ENCODE results near the gene CEACAM16.

CEACAM16 gene

DNA sequence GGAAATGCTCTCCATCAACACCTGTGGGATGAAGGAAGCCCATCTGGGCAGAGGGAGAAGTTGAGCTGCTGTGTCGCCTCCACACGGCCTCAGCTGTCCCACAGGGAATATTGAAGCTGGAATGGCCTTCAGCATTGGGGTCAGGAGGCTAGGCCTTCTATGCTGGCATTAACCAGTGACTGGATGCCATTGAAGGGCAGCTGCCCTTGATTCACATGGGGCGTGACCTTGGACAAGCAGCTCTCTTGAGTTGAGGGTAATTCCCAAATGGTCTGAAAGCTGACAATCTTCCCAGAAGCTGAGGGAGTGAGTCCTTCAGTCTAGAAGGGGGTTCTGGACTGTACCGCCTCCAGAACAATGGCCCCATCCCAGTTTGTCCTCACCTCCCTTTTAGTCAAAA, 56.3 kb downstream of the CEACAM16 start:
- Mint-ChIP-seq H3K27me3 (ENCODE audit: low read depth) (no peaks in the 10 kb centered on the region), H3K36me3 (ENCODE audit: low read depth) (peaks cover 67% of the 10 kb centered on the region), H3K4me3 (peak overlapping the region; percentile 92), H3K9me3 (no peaks in the 10 kb centered on the region), H3K4me1 (ENCODE audit: low read depth) (peaks cover 36% of the 10 kb centered on the region), H3K27ac (peak overlapping the region; percentile 94)
- no peak for DNase-seq (ENCODE audit: low spot score)

DNA sequence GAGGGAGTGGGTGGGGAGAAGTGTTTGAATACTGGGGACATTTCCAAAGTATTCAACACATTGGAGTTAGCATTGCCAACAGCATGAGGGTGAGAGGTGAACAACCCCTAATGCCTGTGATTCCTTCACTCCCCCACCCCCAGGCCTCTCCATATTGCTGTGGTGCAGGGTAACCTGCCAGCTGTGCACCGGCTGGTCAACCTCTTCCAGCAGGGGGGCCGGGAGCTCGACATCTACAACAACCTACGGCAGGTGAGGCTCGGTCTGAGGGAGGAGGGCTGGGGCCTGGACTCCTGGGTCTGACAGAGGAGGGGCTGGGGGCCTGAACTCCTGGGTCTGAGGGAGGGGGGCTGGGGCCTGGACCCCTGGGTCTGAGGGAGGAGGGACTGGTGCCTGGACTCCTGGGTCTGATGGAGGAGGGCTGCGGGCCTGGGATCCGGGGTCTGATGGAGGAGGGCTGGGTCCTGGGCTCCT, 57.2 kb downstream of the CEACAM16 start:
- peak overlapping the region; percentile 26 for H3K4me3 Mint-ChIP-seq

DNA sequence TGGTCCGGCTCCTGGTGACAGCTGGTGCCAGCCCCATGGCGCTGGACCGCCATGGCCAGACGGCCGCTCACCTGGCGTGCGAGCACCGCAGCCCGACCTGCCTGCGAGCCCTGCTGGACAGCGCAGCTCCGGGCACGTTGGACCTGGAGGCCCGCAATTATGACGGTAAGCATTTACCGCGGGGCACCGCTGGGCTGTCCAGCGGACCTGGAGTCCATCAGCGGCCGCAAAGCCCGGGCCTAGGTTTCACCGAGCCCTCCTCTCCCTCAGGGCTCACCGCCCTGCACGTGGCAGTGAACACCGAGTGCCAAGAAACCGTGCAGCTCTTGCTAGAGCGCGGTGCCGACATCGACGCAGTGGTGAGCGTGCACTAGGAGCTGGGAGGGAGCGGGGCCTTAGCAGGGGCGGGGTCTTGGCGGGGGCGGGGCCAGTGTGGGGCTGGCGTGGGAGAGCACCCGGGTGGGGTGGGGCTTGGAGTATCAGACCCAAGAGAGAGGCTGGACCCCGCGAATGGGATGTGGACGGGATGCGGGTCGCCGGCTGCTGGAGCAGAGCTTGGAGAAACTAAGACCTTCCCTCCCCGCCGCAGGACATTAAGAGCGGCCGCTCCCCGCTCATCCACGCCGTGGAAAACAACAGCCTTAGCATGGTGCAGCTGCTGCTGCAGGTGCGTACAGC, 58.2 kb downstream of the CEACAM16 start:
- no peaks in the 10 kb centered on the region for H3K27me3 Mint-ChIP-seq (ENCODE audit: low read depth)
- H3K9me3 Mint-ChIP-seq = no peaks in the 10 kb centered on the region
- peaks cover 25% of the 10 kb centered on the region for H3K4me1 Mint-ChIP-seq (ENCODE audit: low read depth)
- no peak overlapping the region for H3K4me3 Mint-ChIP-seq
- peaks cover 54% of the 10 kb centered on the region for H3K36me3 Mint-ChIP-seq (ENCODE audit: low read depth)
- DNase-seq (ENCODE audit: low spot score) = no peak
- H3K27ac Mint-ChIP-seq = no peak overlapping the region

More for the DNA sequence above, 57.2 kb downstream of the CEACAM16 start:
- DNase-seq (ENCODE audit: low spot score) = no peak
- no peaks in the 10 kb centered on the region for H3K27me3 Mint-ChIP-seq (ENCODE audit: low read depth)
- H3K27ac Mint-ChIP-seq = peak overlapping the region; percentile 71
- peaks cover 65% of the 10 kb centered on the region for H3K36me3 Mint-ChIP-seq (ENCODE audit: low read depth)
- H3K9me3 Mint-ChIP-seq = no peaks in the 10 kb centered on the region
- H3K4me1 Mint-ChIP-seq (ENCODE audit: low read depth) = peaks cover 33% of the 10 kb centered on the region

DNA sequence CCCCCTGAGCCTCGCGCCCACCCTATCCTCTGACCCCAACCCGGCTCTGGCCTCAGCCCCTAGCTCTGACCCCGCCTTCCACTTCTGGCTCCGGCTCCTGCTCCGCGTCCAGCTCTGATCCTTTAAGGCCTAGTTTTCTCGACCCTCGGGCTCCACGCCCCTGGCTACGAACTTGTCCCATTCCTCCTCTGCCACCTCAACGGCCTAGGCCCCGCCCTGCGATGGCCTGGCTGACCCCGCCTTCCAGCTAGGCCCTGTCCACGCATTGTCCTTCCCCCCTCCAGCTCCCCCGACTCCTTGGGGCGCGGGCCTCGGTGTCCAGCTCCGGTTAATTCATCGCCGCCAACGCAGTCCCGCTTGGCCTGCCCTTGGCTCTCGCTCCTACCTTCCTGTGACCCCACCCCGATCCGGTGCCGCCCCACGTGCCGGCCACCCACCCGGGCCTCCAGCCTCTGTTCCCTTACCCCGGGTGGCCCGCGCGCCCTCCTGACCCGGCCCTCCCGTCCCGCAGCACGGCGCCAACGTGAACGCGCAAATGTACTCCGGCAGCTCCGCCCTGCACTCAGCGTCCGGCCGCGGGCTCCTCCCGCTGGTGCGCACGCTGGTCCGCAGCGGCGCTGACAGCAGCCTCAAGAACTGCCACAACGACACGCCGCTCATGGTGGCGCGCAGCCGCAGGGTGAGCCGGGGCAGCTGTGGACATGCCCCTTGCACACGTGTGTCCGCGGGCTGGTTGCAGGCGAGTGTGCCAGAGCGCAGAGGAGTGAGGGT, 59.0 kb downstream of the CEACAM16 start:
- Mint-ChIP-seq H3K27me3 (ENCODE audit: low read depth) (no peaks in the 10 kb centered on the region), H3K4me1 (ENCODE audit: low read depth) (peaks cover 20% of the 10 kb centered on the region), H3K27ac (peak overlapping the region; percentile 36), H3K36me3 (ENCODE audit: low read depth) (peaks cover 48% of the 10 kb centered on the region), H3K9me3 (no peaks in the 10 kb centered on the region), H3K4me3 (no peak overlapping the region)
- DNase-seq (ENCODE audit: low spot score) = no peak

DNA sequence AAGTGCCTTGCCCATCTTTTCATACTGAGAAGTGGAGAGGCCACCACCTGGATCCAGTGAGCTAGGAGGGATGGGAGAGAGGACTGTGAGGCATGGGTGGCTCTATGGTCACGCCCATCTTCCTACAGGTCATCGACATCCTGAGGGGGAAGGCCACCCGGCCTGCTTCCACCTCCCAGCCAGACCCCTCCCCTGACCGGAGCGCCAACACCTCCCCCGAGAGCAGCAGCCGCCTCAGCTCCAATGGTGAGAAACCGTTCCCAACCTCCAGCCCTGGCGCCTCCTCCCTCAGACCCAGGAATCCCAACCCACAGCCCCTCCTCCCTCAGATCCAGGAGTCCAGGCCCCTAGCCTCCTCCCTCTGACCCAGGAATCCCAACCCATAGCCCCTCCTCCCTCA, 59.6 kb downstream of the CEACAM16 start:
- Mint-ChIP-seq H3K36me3 (ENCODE audit: low read depth) (peaks cover 47% of the 10 kb centered on the region), H3K9me3 (no peaks in the 10 kb centered on the region), H3K4me1 (ENCODE audit: low read depth) (peaks cover 18% of the 10 kb centered on the region), H3K27ac (peak overlapping the region; percentile 31), H3K27me3 (ENCODE audit: low read depth) (no peaks in the 10 kb centered on the region), H3K4me3 (no peak overlapping the region)
- DNase-seq (ENCODE audit: low spot score) = no peak

DNA sequence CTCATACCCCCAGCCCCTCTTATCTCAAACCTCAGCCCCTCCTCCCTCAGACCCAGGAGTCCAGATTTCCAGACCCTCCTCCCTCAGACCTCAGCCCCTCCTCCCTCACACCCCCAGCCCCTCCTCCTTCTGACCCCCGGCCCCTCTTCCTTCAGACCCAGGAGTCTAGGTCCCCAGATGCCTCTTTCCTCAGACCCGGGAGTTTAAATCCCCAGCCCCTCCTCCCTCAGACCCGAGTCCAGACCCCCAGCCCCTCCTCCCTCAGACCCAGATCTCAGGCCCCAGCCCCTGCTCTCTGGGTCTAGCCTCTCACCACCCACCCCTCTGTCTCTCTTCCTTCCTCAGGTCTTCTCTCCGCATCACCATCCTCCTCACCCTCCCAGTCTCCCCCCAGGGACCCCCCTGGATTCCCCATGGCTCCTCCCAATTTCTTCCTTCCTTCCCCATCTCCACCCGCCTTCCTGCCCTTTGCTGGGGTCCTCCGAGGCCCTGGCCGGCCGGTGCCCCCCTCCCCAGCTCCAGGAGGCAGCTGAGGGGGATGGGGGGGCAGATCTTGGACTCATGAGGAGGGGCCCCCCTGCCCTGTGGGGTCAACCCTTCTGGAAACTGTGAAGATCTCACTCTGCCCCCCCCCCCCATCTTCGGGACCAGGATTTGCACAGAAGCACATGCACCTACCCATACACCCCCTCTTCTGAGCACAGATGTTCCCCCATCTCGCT, 60.3 kb downstream of the CEACAM16 start:
- H3K9me3 Mint-ChIP-seq = no peaks in the 10 kb centered on the region
- no peak for DNase-seq (ENCODE audit: low spot score)
- H3K36me3 Mint-ChIP-seq (ENCODE audit: low read depth) = peaks cover 46% of the 10 kb centered on the region

More for the DNA sequence above, 60.3 kb downstream of the CEACAM16 start:
- peak overlapping the region; percentile 67 for H3K27ac Mint-ChIP-seq
- no peaks in the 10 kb centered on the region for H3K27me3 Mint-ChIP-seq (ENCODE audit: low read depth)
- H3K4me1 Mint-ChIP-seq (ENCODE audit: low read depth) = peaks cover 21% of the 10 kb centered on the region
- H3K4me3 Mint-ChIP-seq = no peak overlapping the region
